Measurements from ENCODE around the gene CSNK2A1.

The CSNK2A1 gene

DNA sequence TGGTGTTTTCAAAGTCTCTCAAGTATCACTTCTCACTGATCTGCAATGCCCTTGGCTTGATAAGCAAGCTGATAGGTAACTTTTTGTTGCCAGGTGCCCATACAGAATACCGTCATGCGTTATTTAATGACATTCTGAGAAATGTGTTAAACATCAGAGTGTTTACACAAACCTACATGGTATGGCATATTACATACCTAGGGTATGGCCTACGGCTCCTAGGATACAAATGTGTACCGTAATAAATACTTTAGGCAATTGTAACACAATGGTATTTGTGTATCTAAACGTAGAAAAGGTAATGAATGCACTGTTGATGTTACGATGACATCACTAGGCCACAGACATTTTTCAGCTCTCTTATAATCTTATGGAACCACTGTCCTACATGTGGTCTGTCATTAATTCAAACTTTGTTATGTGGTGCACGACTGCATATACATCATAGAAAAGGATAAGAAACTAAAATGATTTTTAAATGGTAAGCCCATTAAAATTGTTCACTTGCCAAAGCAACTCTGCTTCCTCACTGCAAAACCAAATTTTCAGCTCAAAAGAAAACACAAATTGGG lies 35.7 kb downstream of the CSNK2A1 start:
- no peaks in the 10 kb centered on the region for H3K9me3 ChIP-seq (ENCODE audit: insufficient read depth, low read length)
- no peak overlapping the region for H2AFZ ChIP-seq (ENCODE audit: low read depth, low read length, severe bottlenecking)
- H3K9ac ChIP-seq (ENCODE audit: low read length), result no peak overlapping the region
- TF ChIP-seq, protein P1, sequence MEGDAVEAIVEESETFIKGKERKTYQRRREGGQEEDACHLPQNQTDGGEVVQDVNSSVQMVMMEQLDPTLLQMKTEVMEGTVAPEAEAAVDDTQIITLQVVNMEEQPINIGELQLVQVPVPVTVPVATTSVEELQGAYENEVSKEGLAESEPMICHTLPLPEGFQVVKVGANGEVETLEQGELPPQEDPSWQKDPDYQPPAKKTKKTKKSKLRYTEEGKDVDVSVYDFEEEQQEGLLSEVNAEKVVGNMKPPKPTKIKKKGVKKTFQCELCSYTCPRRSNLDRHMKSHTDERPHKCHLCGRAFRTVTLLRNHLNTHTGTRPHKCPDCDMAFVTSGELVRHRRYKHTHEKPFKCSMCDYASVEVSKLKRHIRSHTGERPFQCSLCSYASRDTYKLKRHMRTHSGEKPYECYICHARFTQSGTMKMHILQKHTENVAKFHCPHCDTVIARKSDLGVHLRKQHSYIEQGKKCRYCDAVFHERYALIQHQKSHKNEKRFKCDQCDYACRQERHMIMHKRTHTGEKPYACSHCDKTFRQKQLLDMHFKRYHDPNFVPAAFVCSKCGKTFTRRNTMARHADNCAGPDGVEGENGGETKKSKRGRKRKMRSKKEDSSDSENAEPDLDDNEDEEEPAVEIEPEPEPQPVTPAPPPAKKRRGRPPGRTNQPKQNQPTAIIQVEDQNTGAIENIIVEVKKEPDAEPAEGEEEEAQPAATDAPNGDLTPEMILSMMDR (IDR thresholded peaks at IDR 0.05; ENCODE audit: insufficient read depth, low read length, poor library complexity, severe bottlenecking), result no peak
- no peak for TF ChIP-seq EZH2phosphoT487 (conservative IDR thresholded peaks at IDR 0.05; ENCODE audit: low read length)
- peaks cover 33% of the 10 kb centered on the region for H3K36me3 ChIP-seq (ENCODE audit: low read length)
- no peak overlapping the region for H3K4me2 ChIP-seq (ENCODE audit: low read depth, low read length, poor library complexity, severe bottlenecking)
- H3K9me2 ChIP-seq (replicated peaks; ENCODE audit: insufficient read depth, low read length), result no peaks in the 10 kb centered on the region
- H3K27me3 ChIP-seq (ENCODE audit: low read length), result no peaks in the 10 kb centered on the region
- H3K4me3 ChIP-seq (ENCODE audit: insufficient read depth, low read length, poor library complexity, severe bottlenecking), result no peak overlapping the region
- H3K27ac ChIP-seq (ENCODE audit: low read depth, low read length), result no peak overlapping the region
- H4K20me1 ChIP-seq (ENCODE audit: low read depth, low read length), result peaks cover 15% of the 10 kb centered on the region; the same call in 1 of the 2 replicates
- peaks cover 63% of the 10 kb centered on the region for H3K79me2 ChIP-seq (ENCODE audit: insufficient read depth, low read length)
- no peaks in the 10 kb centered on the region for H3F3A ChIP-seq (ENCODE audit: insufficient read depth)

DNA sequence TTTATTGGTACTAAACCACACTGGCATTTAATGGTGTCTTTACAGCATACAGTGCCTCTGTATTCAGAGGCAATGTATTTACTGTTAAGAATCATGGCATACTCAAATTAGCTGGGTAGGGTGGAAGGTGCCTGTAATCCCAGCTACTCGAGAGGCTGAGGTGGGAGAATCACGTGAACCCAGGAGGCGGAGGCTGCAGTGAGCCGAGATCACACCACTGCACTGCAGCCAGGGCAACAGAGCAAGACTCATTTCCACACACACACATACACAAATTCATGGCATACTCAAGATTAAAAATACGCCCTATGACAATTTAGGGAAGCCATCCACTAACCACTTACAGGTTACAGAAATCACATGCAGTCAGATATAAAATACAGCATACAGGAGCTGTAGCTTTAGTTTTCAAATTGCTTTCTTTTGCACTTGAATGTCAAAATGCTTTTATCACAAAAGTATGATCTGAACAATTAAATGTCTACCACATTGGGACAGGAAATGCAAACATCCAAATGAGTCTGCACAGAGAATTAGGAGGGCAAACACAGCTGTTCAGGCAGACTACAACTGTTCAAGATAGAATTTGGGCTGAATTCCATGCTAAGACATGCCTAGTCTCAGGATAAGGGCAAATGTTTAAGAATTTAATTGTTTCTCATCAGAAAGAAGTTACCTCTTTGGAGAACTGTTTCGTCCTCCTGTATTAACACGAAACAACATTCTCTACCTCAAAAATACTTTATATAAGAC lies 36.4 kb downstream of the CSNK2A1 start:
- Histone ChIP-seq H3F3A (ENCODE audit: insufficient read depth) (no peaks in the 10 kb centered on the region), H3K36me3 (ENCODE audit: low read length) (peaks cover 40% of the 10 kb centered on the region), H4K20me1 (ENCODE audit: low read depth, low read length) (peaks cover 13% of the 10 kb centered on the region; the same call in 1 of the 2 replicates), H3K9ac (ENCODE audit: low read length) (no peak overlapping the region), H3K27ac (ENCODE audit: low read depth, low read length) (no peak overlapping the region), H3K4me3 (ENCODE audit: insufficient read depth, low read length, poor library complexity, severe bottlenecking) (no peak overlapping the region), H3K79me2 (ENCODE audit: insufficient read depth, low read length) (peaks cover 56% of the 10 kb centered on the region), H3K9me2 (replicated peaks; ENCODE audit: insufficient read depth, low read length) (no peaks in the 10 kb centered on the region), H2AFZ (ENCODE audit: low read depth, low read length, severe bottlenecking) (no peak overlapping the region), H3K9me3 (ENCODE audit: insufficient read depth, low read length) (no peaks in the 10 kb centered on the region), H3K27me3 (ENCODE audit: low read length) (no peaks in the 10 kb centered on the region), H3K4me2 (ENCODE audit: low read depth, low read length, poor library complexity, severe bottlenecking) (no peak overlapping the region)
- TF ChIP-seq EZH2phosphoT487 (conservative IDR thresholded peaks at IDR 0.05; ENCODE audit: low read length), result no peak
- TF ChIP-seq, protein P1 (IDR thresholded peaks at IDR 0.05; ENCODE audit: insufficient read depth, low read length, poor library complexity, severe bottlenecking), result no peak

DNA sequence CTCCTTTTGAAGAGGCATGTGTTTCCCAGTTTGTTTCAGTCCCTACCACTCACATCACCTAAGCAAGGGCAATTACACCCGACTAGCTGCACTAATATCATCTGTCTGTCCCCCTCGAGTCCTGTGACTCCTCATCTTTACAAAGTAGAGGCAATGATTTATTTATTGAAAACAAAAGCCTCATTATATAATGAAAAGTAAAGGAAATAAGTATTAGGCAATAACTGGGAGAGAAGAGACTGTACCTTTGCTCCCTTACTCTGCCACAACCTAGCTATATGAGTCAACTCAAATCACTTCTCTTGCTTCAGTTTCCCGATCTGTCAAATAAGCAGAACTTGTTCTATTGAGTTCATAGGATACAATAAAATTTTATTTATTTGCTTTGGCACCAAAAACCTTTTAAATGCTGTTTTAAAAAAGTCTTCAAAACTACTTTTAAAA lies 38.9 kb downstream of the CSNK2A1 start:
- TF ChIP-seq, protein P1 (IDR thresholded peaks at IDR 0.05; ENCODE audit: insufficient read depth, low read length, poor library complexity, severe bottlenecking), result no peak
- TF ChIP-seq EZH2phosphoT487 (conservative IDR thresholded peaks at IDR 0.05; ENCODE audit: low read length), result no peak
- Histone ChIP-seq H3K36me3 (ENCODE audit: low read length) (peaks cover 52% of the 10 kb centered on the region), H4K20me1 (ENCODE audit: low read depth, low read length) (peaks cover 5% of the 10 kb centered on the region; the same call in 1 of the 2 replicates)

More for the DNA sequence above, 38.9 kb downstream of the CSNK2A1 start:
- no peaks in the 10 kb centered on the region for H3K9me3 ChIP-seq (ENCODE audit: insufficient read depth, low read length)
- H3K9ac ChIP-seq (ENCODE audit: low read length), result no peak overlapping the region
- no peaks in the 10 kb centered on the region for H3F3A ChIP-seq (ENCODE audit: insufficient read depth)
- H3K4me3 ChIP-seq (ENCODE audit: insufficient read depth, low read length, poor library complexity, severe bottlenecking), result no peak overlapping the region
- peaks cover 33% of the 10 kb centered on the region for H3K79me2 ChIP-seq (ENCODE audit: insufficient read depth, low read length)
- no peak overlapping the region for H2AFZ ChIP-seq (ENCODE audit: low read depth, low read length, severe bottlenecking)
- H3K27ac ChIP-seq (ENCODE audit: low read depth, low read length), result no peak overlapping the region
- no peak overlapping the region for H3K4me2 ChIP-seq (ENCODE audit: low read depth, low read length, poor library complexity, severe bottlenecking)
- no peaks in the 10 kb centered on the region for H3K9me2 ChIP-seq (replicated peaks; ENCODE audit: insufficient read depth, low read length)
- no peaks in the 10 kb centered on the region for H3K27me3 ChIP-seq (ENCODE audit: low read length)

All from SU-DHL-6 (cell line).